ENCODE measurements around the gene RIC8A.
"Not testable (repeated sequence)": the region's sequence is repeated elsewhere in the genome, so short reads cannot be mapped to it uniquely, and the experiment has no call there.

The RIC8A gene

GRCh38 chr11:207208-207862 lies at the start of gene RIC8A, which contains the start of gene BET1L:
Gene RIC8A (plus strand): TSS chr11:207708. CDS start chr11:208855, 1,147 bp downstream.
Gene BET1L (minus strand): TSS chr11:207399. CDS start chr11:207321, 78 bp downstream.
- Histone ChIP-seq H3K4me3 (peak within 1 kb of the TSS; percentile 100), H3K36me3 (peaks cover 67% of the 10 kb centered on the region), H3K4me1 (peaks cover 48% of the 10 kb centered on the region)

GRCh38 chr11:180242-180641 lies 27.3 kb upstream of the RIC8A start:
- H3K4me2 ChIP-seq, result not testable (repeated sequence)

More at GRCh38 chr11:207208-207862, at the start of gene RIC8A, which contains the start of gene BET1L:
- H3K9ac ChIP-seq, result peak within 1 kb of the TSS; percentile 98
- peaks cover 82% of the 10 kb centered on the region for H4K20me1 ChIP-seq
- no peak for TF ChIP-seq Cebpa-rat (IDR thresholded peaks at IDR 0.05)
- peak within 1 kb of the TSS; percentile 99 for H3K27ac ChIP-seq
- no peaks in the 10 kb centered on the region for H3K9me3 ChIP-seq
- no peaks in the 10 kb centered on the region for H3K27me3 ChIP-seq
- peak within 1 kb of the TSS; percentile 99 for H3K4me2 ChIP-seq

GRCh38 chr11:189200-189783 lies 18.2 kb upstream of the RIC8A start:
- H3K4me2 ChIP-seq, H3K36me3 ChIP-seq, H3K9me3 ChIP-seq, H3K27ac ChIP-seq, H3K27me3 ChIP-seq, H3K4me3 ChIP-seq, H4K20me1 ChIP-seq, H3K9ac ChIP-seq, H3K4me1 ChIP-seq: not testable (repeated sequence)

More at GRCh38 chr11:180242-180641, 27.3 kb upstream of the RIC8A start:
- H3K27ac ChIP-seq, H3K9me3 ChIP-seq, H3K4me1 ChIP-seq, H3K9ac ChIP-seq, H3K27me3 ChIP-seq, H4K20me1 ChIP-seq, H3K36me3 ChIP-seq, H3K4me3 ChIP-seq: not testable (repeated sequence)

- H3K27me3 ChIP-seq, H4K20me1 ChIP-seq, H3K27ac ChIP-seq, H3K4me2 ChIP-seq, H3K36me3 ChIP-seq, H3K4me1 ChIP-seq, H3K4me3 ChIP-seq, H3K9ac ChIP-seq, H3K9me3 ChIP-seq: not testable (repeated sequence)
Observed at GRCh38 chr11:189843-190311, 17.6 kb upstream of the RIC8A start.

- not testable (repeated sequence) for H3K4me2 ChIP-seq, H3K4me1 ChIP-seq, H3K9me3 ChIP-seq, H4K20me1 ChIP-seq, H3K4me3 ChIP-seq, H3K27ac ChIP-seq, H3K27me3 ChIP-seq, H3K9ac ChIP-seq, H3K36me3 ChIP-seq
Observed at GRCh38 chr11:190546-190945, 17.0 kb upstream of the RIC8A start.

GRCh38 chr11:191490-192478 lies 15.7 kb upstream of the RIC8A start:
- not testable (repeated sequence) for H3K27me3 ChIP-seq, H3K27ac ChIP-seq, H3K36me3 ChIP-seq, H3K4me3 ChIP-seq, H4K20me1 ChIP-seq, H3K9me3 ChIP-seq, H3K9ac ChIP-seq, H3K4me1 ChIP-seq
- H3K4me2 ChIP-seq, result peak overlapping the region; percentile 62

GRCh38 chr11:192674-193128 lies 14.8 kb upstream of the RIC8A start, which contains the start of gene SCGB1C1:
Gene SCGB1C1 (plus strand): TSS chr11:193078. CDS start chr11:193100, 22 bp downstream.
- H3K9me3 ChIP-seq, H3K27ac ChIP-seq, H3K36me3 ChIP-seq, H3K4me3 ChIP-seq, H3K4me1 ChIP-seq, H3K27me3 ChIP-seq, H4K20me1 ChIP-seq, H3K9ac ChIP-seq: not testable (repeated sequence)
- peak within 1 kb of the TSS; percentile 62 for H3K4me2 ChIP-seq

GRCh38 chr11:193481-193880 lies 14.0 kb upstream of the RIC8A start:
- not testable (repeated sequence) for H3K27me3 ChIP-seq

GRCh38 chr11:196786-197731 lies 10.4 kb upstream of the RIC8A start:
- H3K27ac ChIP-seq, result no peak overlapping the region; the same call in 1 of the 2 replicates
- peaks cover 13% of the 10 kb centered on the region; the same call in 1 of the 2 replicates for H3K36me3 ChIP-seq
- no peak overlapping the region for H3K4me2 ChIP-seq
- no peak overlapping the region for H3K4me3 ChIP-seq
- H3K27me3 ChIP-seq, result no peaks in the 10 kb centered on the region
- H4K20me1 ChIP-seq, result peaks cover 5% of the 10 kb centered on the region; the same call in 1 of the 2 replicates
- no peak overlapping the region for H3K9ac ChIP-seq
- no peaks in the 10 kb centered on the region for H3K9me3 ChIP-seq
- 0 out of 2 replicates have a peak, but pooled peaks cover 8% of the 10 kb centered on the region for H3K4me1 ChIP-seq
- no peak for TF ChIP-seq Cebpa-rat (IDR thresholded peaks at IDR 0.05)

More at GRCh38 chr11:193481-193880, 14.0 kb upstream of the RIC8A start:
- not testable (repeated sequence) for H3K4me2 ChIP-seq, H4K20me1 ChIP-seq, H3K27ac ChIP-seq, H3K36me3 ChIP-seq, H3K4me3 ChIP-seq, H3K4me1 ChIP-seq, H3K9ac ChIP-seq, H3K9me3 ChIP-seq
